Endothelial cell of umbilical vein (primary cell): Measurements from ENCODE around the gene CACNA1A. TPM values are rescaled to one million over a fixed set of nuclear protein-coding genes. Genes with fewer than 3 reads are reported as not detected.
"Not testable (repeated sequence)": the region's sequence is repeated elsewhere in the genome, so short reads cannot be mapped to it uniquely, and the experiment has no call there.

Experiments
- BruUV-seq: library from RNA; stranded (reverse); fragments of 400-500 nt; replicated peaks from 2 replicates; lab custom pipeline; 2021; lab: Mats Ljungman, UMichigan
- CTCF ChIA-PET: fragments of 300-600, 350-600 bp; sonication (Branson Sonifier 250); formaldehyde crosslinking; loops from one replicate; lab custom pipeline; 2021; ENCODE audit warnings: antibody characterized with exemption, inconsistent platforms; lab: Charles Lee
- POLR2A ChIA-PET: fragments of 300-600, 350-600 bp; sonication (Branson Sonifier 250); formaldehyde crosslinking; loops from one replicate; lab custom pipeline; 2021; ENCODE audit warnings: antibody characterized with exemption, inconsistent platforms; lab: Charles Lee
- DNase-seq: peaks from one replicate; pipeline ENCODE4 v3.0.0-alpha.2; 2011; ENCODE audit warnings: low read depth, low spot score
- FAIRE-seq: peaks from 2 replicates; lab custom pipeline; 2011; peaks lifted over from hg19 to GRCh38; lab: Jason Lieb, UNC
- H2AFZ ChIP-seq: 2 replicates; pipeline ENCODE4 v1.6.0; 2012; ENCODE audit warnings: low read depth, low read length, control low read depth, inconsistent platforms
- H3K27ac ChIP-seq: 2 replicates; pipeline ENCODE4 v1.5.1; 2011; ENCODE audit warnings: low read depth, mild to moderate bottlenecking, control low read depth, low read length, moderate library complexity; ENCODE audit not compliant: insufficient read depth
- H3K27me3 ChIP-seq, 2 experiments: 2 replicates each; pipeline versions ENCODE4 v1.6.0 to v1.6.1; 2011; ENCODE audit warnings: low read length in 2 of 2, mixed read lengths in 1 of 2; ENCODE audit not compliant: control insufficient read depth in 2 of 2, insufficient read depth in 2 of 2
- H3K36me3 ChIP-seq, 2 experiments: 2 replicates in 1 of 2; 3 replicates in 1 of 2; pipeline ENCODE4 v1.5.1; 2011; ENCODE audit warnings: low read length in 2 of 2, mild to moderate bottlenecking in 1 of 2, moderate library complexity in 1 of 2; ENCODE audit not compliant: control insufficient read depth in 2 of 2, insufficient read depth in 2 of 2; ENCODE audit errors: extremely low read depth in 1 of 2
- H3K4me1 ChIP-seq: 3 replicates; pipeline ENCODE4 v1.5.1; 2011; ENCODE audit warnings: mild to moderate bottlenecking, low read length; ENCODE audit not compliant: control insufficient read depth, insufficient read depth; ENCODE audit errors: extremely low read depth
- H3K4me2 ChIP-seq: 2 replicates; pipeline ENCODE4 v1.6.1; 2011; ENCODE audit warnings: low read length, control low read depth, mixed read lengths; ENCODE audit not compliant: insufficient read depth
- H3K4me3 ChIP-seq, 3 experiments: fragments of 200-600 bp in 1 of 3; sonication (generic), shearing (Covaris generic) in 1 of 3; replicated peaks in 1 of 3; 2 replicates each; pipeline ENCODE4 v1.5.1; 2011 to 2016; ENCODE audit warnings: control low read depth in 3 of 3, low read length in 3 of 3, mild to moderate bottlenecking in 2 of 3, inconsistent platforms in 1 of 3, low read depth in 1 of 3, moderate library complexity in 1 of 3; ENCODE audit not compliant: insufficient read depth in 1 of 3
- H3K79me2 ChIP-seq: 2 replicates; pipeline ENCODE4 v1.6.0; 2012; ENCODE audit warnings: low read length, inconsistent platforms; ENCODE audit not compliant: control insufficient read depth, insufficient read depth
- H3K9ac ChIP-seq: replicated peaks from 2 replicates; pipeline ENCODE3; 2011; ENCODE audit warnings: low read length, control low read depth; ENCODE audit not compliant: insufficient read depth; ENCODE audit errors: extremely low read depth
- H3K9me1 ChIP-seq: replicated peaks from 3 replicates; pipeline ENCODE4 v1.6.0; 2011; ENCODE audit warnings: mild to moderate bottlenecking, low read length; ENCODE audit not compliant: control insufficient read depth, insufficient read depth; ENCODE audit errors: extremely low read depth
- H3K9me3 ChIP-seq: replicated peaks from 2 replicates; pipeline ENCODE4 v1.5.1; 2012; ENCODE audit warnings: low read length, inconsistent platforms; ENCODE audit not compliant: control insufficient read depth, insufficient read depth
- H4K20me1 ChIP-seq: replicated peaks from 2 replicates; pipeline ENCODE3; 2011; ENCODE audit warnings: mild to moderate bottlenecking, low read length; ENCODE audit not compliant: control insufficient read depth, insufficient read depth; ENCODE audit errors: extremely low read depth
- EZH2 ChIP-seq: IDR thresholded peaks from 2 replicates; pipeline ENCODE4 v1.6.1; 2012; ENCODE audit warnings: borderline replicate concordance, low read depth, mild to moderate bottlenecking, moderate library complexity, low read length, inconsistent platforms; ENCODE audit not compliant: severe bottlenecking
- FOS ChIP-seq: IDR thresholded peaks from 2 replicates; pipeline ENCODE4 v1.6.1; 2011; ENCODE audit warnings: mild to moderate bottlenecking, low read length, moderate library complexity, borderline replicate concordance; ENCODE audit not compliant: insufficient read depth
- GATA2 ChIP-seq: IDR thresholded peaks from 2 replicates; pipeline ENCODE4 v1.7.0; 2011; ENCODE audit warnings: low read depth, mild to moderate bottlenecking, moderate library complexity, mixed read lengths, low read length; ENCODE audit not compliant: insufficient read length, insufficient read depth
- JUN ChIP-seq: IDR thresholded peaks from 2 replicates; pipeline ENCODE4 v1.6.1; 2011; ENCODE audit warnings: borderline replicate concordance, low read depth; ENCODE audit not compliant: insufficient read length, insufficient read depth
- MYC ChIP-seq: IDR thresholded peaks from one replicate; pipeline ENCODE4 v1.6.1; 2011; ENCODE audit warnings: mild to moderate bottlenecking, low read depth, low read length
- POLR2A ChIP-seq: IDR thresholded peaks from 2 replicates; pipeline ENCODE4 v1.6.1; 2012; ENCODE audit warnings: low read depth, mild to moderate bottlenecking, control low read depth, low read length
- POLR2AphosphoS5 ChIP-seq: IDR thresholded peaks from 2 replicates; pipeline ENCODE4 v1.6.1; 2012; ENCODE audit warnings: low read depth, mild to moderate bottlenecking, control low read depth, low read length, moderate library complexity; ENCODE audit not compliant: insufficient read depth
- dilution Hi-C: fragments of 300-500 bp; cut with MboI; formaldehyde crosslinking; loops from one replicate; pipeline ENCODE4 v1.15.0; 2019; ENCODE audit warnings: low sequenced_read_pairs; ENCODE audit not compliant: extremely low pct_ligation_motif_present
- intact Hi-C: fragments of 100-400 bp; cut with micrococcal nuclease; formaldehyde crosslinking; loops from one replicate; pipeline ENCODE4 v1.10.0; 2022
- polyA plus RNA-seq, 4 experiments: library from polyadenylated mRNA; depleted of rRNA in 3 of 4; stranded (reverse) in 3 of 4; unstranded in 1 of 4; fragments of >200 nt; gene quantifications; 2 replicates each; pipeline versions ENCODE4 v1.2.1 to v1.2.3, GENCODE V29; 2011 to 2012; ENCODE audit warnings: missing spikeins in 1 of 4
- total RNA-seq: library from RNA; stranded (reverse); gene quantifications from 2 replicates; pipeline ENCODE4 v1.2.3, GENCODE V29; 2021
- TF ChIP-seq, protein P1 (sequence below): IDR thresholded peaks from 2 replicates; pipeline ENCODE4 v1.6.1; 2011; ENCODE audit not compliant: insufficient read depth, insufficient read length
- TF ChIP-seq, protein P2 (sequence below), 2 donors: IDR thresholded peaks; 1 replicate in 1 of 2; 2 replicates in 1 of 2; pipeline ENCODE4 v1.5.1; 2011; ENCODE audit warnings: low read length in 2 of 2, mild to moderate bottlenecking in 2 of 2, moderate library complexity in 2 of 2, control low read depth in 1 of 2, inconsistent platforms in 1 of 2, low read depth in 1 of 2; ENCODE audit not compliant: insufficient read depth in 1 of 2; ENCODE audit errors: extremely low read depth in 1 of 2

Gene CACNA1A
- total and polyA plus RNA-seq, 2 donors (not counting 3 experiments of a cell fraction or from before 2014, with no cell fraction given): 0.17 to 0.38 TPM

DNA sequence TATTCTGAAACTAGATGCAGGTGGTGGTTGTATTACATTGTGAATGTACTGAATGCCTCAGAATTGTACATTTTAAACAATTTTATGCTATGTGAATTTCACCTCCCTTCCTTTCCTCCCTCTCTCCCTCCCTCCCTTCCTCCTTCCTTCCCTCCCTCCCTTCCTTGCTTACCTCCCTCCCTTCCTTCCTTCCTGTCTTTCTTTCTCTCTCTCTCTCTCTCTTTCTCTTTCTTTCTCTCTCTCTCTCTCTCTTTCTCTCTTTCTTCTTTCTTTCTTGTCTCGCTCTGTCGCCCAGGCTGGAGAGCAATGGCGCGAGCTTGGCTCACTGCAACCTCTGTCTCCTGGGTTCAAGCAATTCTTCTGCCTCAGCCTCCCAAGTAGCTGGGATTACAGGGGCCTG lies 318.9 kb downstream of the CACNA1A start:
- no peak for TF ChIP-seq POLR2AphosphoS5
- no peak for TF ChIP-seq POLR2A
- TF ChIP-seq FOS: no peak
- TF ChIP-seq, protein P1, sequence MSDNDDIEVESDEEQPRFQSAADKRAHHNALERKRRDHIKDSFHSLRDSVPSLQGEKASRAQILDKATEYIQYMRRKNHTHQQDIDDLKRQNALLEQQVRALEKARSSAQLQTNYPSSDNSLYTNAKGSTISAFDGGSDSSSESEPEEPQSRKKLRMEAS: no peak
- TF ChIP-seq MYC: no peak
- TF ChIP-seq JUN: no peak
- TF ChIP-seq, protein P2, sequence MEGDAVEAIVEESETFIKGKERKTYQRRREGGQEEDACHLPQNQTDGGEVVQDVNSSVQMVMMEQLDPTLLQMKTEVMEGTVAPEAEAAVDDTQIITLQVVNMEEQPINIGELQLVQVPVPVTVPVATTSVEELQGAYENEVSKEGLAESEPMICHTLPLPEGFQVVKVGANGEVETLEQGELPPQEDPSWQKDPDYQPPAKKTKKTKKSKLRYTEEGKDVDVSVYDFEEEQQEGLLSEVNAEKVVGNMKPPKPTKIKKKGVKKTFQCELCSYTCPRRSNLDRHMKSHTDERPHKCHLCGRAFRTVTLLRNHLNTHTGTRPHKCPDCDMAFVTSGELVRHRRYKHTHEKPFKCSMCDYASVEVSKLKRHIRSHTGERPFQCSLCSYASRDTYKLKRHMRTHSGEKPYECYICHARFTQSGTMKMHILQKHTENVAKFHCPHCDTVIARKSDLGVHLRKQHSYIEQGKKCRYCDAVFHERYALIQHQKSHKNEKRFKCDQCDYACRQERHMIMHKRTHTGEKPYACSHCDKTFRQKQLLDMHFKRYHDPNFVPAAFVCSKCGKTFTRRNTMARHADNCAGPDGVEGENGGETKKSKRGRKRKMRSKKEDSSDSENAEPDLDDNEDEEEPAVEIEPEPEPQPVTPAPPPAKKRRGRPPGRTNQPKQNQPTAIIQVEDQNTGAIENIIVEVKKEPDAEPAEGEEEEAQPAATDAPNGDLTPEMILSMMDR (IDR thresholded peaks at IDR 0.05; ENCODE audit: extremely low read depth in 1 of 2, insufficient read depth in 1 of 2, low read depth in 1 of 2, low read length in 2 of 2): no peak
- TF ChIP-seq EZH2: no peak
- TF ChIP-seq GATA2: no peak
- CTCF ChIA-PET: interaction anchor here (0.7 to 1.5 kb wide), 2 partner anchors 13 to 17 kb away, joined by 3 to 4 read pairs; no protein-coding TSS in a partner anchor
- FAIRE-seq (no peak), DNase-seq (no peak)
- no peaks in the 10 kb centered on the region for H4K20me1 ChIP-seq
- no peak overlapping the region for H2AFZ ChIP-seq
- dilution Hi-C loops (no loop called here), intact Hi-C loops (no loop called here)
- no peak overlapping the region for H3K27ac ChIP-seq
- POLR2A ChIA-PET: no interaction called here
- no peaks in the 10 kb centered on the region for H3K9me3 ChIP-seq
- no peaks in the 10 kb centered on the region for H3K36me3 ChIP-seq
- no peak overlapping the region for H3K4me3 ChIP-seq
- H3K79me2 ChIP-seq: no peaks in the 10 kb centered on the region
- no peaks in the 10 kb centered on the region for H3K9me1 ChIP-seq
- H3K4me2 ChIP-seq: no peak overlapping the region
- H3K4me1 ChIP-seq: no peaks in the 10 kb centered on the region
- no peak overlapping the region for H3K9ac ChIP-seq
- no TSS peak for BruUV-seq
- H3K27me3 ChIP-seq: no peaks in the 10 kb centered on the region

DNA sequence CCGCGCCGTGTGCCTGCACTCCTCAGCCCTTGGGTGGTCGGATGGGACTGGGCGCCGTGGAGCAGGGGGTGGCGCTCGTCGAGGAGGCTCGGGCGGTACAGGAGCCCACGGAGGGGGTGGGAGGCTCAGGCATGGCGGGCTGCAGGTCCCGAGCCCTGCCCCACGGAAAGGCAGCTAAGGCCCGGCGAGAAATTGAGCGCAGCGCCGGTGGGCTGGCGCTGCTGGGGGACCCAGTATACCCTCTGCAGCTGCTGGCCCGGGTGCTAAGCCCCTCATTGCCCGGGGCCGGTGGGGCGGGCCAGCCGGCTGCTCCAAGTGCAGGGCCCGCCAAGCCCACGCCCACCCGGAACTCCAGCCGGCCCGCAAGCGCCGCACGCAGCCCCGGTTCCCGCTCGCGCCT lies 319.6 kb downstream of the CACNA1A start:
- H3K9me3 ChIP-seq, H3K27me3 ChIP-seq, H3K79me2 ChIP-seq, BruUV-seq, H3K4me3 ChIP-seq, DNase-seq, FAIRE-seq, POLR2A ChIA-PET, H3K4me2 ChIP-seq, H3K4me1 ChIP-seq, H2AFZ ChIP-seq, H4K20me1 ChIP-seq, intact Hi-C loops, H3K27ac ChIP-seq, H3K9ac ChIP-seq, dilution Hi-C loops, H3K36me3 ChIP-seq, H3K9me1 ChIP-seq: not testable (repeated sequence)
- CTCF ChIA-PET: interaction anchor here (0.7 to 1.4 kb wide), 2 partner anchors 8 to 76 kb away, joined by 3 to 8 read pairs; no protein-coding TSS in a partner anchor
